Activated CD8-positive, alpha-beta memory T cell treated with anti-CD3 and anti-CD28 coated beads, Interleukin-2, amount 50 U/mL, for 48 hours (primary cell): Measurements from ENCODE around the gene FBXO8.

Experiments used
- DNase-seq: peaks from one replicate; pipeline ENCODE4 v3.0.0-alpha.2; 2020

The FBXO8 gene

GRCh38 chr4:174204164-174204831 lies 79.2 kb downstream of the FBXO8 start:
- no peak for DNase-seq

GRCh38 chr4:174201871-174202270 lies 81.6 kb downstream of the FBXO8 start:
- no peak for DNase-seq

GRCh38 chr4:174199735-174200134 lies 83.7 kb downstream of the FBXO8 start:
- no peak for DNase-seq

GRCh38 chr4:174198828-174199227 lies 84.6 kb downstream of the FBXO8 start:
- DNase-seq: no peak

GRCh38 chr4:174198396-174198795 lies 85.1 kb downstream of the FBXO8 start:
- DNase-seq: no peak

- no peak for DNase-seq
Measured at GRCh38 chr4:174193438-174194374, 89.8 kb downstream of the FBXO8 start.

GRCh38 chr4:174192943-174193342 lies 90.5 kb downstream of the FBXO8 start:
- no peak for DNase-seq

GRCh38 chr4:174190832-174191500 lies 92.5 kb downstream of the FBXO8 start:
- DNase-seq: no peak

- DNase-seq: no peak
Measured at GRCh38 chr4:174189392-174190015, 94.0 kb downstream of the FBXO8 start.
